Stimulated activated CD8-positive, alpha-beta memory T cell treated with anti-CD3 and anti-CD28 coated beads, Interleukin-12 subunit alpha, Interleukin-12 subunit beta, amount 100 ng/mL, for 4 hours (primary cell): ENCODE measurements around the gene SCIN.
"Not testable (repeated sequence)": the region's sequence is repeated elsewhere in the genome, so short reads cannot be mapped to it uniquely, and the experiment has no call there.

ENCODE experiments used
- DNase-seq: peaks from one replicate; pipeline ENCODE4 v3.0.0-alpha.2; 2020; ENCODE audit warnings: low read depth

Gene SCIN

DNA sequence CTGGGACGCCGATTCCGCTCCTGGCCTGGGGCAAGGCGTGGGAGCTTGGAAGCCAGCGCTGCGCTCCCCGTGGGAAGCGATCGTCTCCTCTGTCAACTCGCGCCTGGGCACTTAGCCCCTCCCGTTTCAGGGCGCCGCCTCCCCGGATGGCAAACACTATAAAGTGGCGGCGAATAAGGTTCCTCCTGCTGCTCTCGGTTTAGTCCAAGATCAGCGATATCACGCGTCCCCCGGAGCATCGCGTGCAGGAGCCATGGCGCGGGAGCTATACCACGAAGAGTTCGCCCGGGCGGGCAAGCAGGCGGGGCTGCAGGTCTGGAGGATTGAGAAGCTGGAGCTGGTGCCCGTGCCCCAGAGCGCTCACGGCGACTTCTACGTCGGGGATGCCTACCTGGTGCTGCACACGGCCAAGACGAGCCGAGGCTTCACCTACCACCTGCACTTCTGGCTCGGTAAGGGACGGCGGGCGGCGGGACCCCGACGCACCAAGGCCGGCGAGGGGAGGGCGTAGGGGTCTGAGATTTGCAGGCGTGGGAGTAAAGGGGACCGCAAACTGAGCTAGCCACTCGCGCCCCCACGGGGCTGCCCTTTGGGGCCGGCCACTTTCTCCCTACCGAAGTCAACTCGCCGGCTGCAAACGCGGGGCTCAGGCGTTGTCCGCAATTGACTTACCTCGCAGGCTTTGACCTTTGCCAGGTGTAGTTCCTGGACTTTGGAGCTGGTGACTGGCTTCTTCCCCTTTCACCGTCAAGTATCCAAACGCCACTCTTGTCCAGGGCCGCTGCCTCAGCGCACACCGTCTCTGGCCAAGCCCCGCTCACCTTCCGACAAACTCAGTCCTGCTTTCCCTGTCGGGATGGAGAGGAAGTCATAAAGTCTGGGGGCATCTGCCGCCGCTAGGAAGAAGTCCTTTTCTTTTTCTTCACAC is at the start of gene SCIN:
TSS of gene SCIN (plus strand) at position 187 of the 928 bp plus-strand sequence. CDS start at position 254, 67 bp downstream.
- no peak for DNase-seq

DNA sequence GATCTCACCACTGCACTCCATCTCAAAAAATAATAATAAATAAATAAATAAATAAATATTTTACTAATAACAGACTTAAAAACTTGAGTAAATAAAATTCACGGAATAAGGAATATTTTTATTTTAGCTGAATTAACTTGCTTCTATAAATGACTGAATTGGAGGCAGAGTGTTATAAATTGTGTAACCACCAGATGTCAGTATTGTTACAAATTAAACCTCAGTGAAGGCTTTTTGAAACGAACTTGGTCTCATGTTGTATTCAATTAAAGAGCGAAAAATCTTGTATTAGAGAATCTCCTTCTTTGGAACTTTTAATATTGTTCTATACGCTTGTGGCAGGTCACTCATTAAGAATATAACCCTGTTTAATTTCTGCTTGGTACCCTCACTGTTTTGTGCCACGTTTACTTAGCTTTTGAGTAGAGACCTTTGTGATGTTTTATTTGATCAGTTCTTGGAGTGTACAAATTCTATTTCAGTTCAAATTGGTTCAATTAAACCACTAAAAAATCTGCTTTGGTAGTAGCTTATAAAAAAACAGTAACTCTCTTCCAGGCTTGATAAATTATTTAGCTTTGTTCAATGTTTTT is 45.6 kb upstream of the SCIN start:
- no peak for DNase-seq

DNA sequence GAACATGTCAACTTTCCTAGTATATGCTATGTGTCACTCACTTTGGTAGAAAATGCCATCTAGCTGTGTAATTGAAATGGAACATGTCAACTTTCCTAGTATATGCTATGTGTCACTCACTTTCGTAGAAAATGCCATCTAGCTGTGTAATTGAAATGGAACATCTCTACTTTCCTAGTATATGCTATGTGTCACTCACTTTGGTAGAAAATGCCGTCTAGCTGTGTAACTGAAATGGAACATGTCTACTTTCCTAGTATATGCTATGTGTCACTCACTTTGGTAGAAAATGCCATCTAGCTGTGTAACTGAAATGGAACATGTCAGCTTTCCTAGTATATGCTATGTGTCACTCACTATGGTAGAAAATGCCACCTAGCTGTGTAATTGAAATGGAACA is 43.8 kb upstream of the SCIN start:
- not testable (repeated sequence) for DNase-seq

- DNase-seq, result not testable (repeated sequence)
Observed at GRCh38 chr7:12527670-12528069, 42.9 kb upstream of the SCIN start.

DNA sequence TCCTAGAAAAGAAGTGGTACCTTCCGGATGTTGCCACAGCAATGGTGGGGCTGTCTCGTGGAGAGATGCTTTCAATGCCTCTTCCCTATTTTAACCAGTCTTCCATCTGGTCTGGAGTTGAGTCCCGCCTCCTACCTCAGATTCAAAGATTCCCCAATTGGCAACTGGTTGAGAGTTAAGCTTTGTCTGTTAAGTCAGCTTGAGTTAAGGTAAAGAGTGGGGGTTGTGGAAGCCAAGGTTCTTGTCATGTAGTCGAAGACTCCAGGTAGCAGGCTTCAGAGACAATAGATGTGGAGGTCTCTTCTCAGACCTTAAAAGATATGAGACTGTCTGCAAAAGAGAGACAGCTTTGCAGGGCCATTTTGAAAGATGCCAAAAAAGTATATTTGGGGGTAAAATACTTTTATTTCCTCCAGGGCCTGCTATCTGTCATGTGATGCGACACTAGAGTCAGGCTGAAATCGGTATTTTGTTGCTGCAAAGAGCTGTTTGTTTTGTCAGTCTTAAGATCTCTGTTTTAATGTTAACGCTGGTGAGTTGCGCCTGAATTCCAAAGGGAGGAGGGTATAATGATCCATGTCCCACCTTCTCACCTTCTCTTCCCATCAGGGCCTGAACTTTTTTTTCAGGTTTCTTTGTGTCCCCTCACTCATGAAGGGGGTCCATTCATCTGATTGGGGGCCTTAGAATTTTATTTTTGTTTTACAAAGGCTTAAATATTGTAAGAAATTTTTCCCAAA is 40.4 kb upstream of the SCIN start:
- DNase-seq, result no peak

DNA sequence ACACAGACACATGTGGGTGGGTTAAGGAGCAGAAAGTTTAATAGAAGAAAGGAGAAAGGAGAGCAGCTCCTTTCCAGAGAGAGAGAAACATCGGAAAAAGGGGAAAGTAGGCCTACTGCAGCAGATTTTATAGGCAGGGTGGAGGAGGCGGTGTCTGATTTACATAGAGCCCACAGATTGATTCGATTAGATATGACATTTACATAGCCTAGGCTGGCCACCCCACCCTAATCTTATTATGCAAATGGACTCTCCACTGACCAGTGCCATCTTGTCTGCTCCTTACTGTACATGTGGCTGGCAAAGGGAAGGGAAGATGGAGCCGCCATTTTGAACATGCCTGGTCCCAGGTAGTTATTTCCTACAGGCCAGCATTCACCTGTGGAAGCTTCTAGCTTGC is 38.7 kb upstream of the SCIN start:
- no peak for DNase-seq

DNA sequence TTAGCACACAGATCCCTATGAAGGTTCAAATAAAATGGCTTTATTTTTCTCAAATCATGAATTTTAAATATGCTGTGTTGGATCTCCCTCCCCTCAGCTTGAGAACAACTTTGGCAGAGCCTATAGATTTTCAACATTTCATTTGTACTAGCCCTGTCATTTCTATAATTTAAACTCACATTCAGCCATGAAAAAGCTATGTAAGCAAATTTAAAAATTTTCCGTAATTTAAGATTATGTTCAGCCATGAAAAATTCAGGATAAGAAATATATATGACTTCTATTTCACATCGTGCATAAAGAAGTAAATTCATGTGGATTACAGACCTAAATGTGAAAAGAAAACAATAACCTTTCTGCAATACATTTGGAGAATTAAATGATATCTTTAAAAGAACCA is 36.5 kb upstream of the SCIN start:
- no peak for DNase-seq

DNA sequence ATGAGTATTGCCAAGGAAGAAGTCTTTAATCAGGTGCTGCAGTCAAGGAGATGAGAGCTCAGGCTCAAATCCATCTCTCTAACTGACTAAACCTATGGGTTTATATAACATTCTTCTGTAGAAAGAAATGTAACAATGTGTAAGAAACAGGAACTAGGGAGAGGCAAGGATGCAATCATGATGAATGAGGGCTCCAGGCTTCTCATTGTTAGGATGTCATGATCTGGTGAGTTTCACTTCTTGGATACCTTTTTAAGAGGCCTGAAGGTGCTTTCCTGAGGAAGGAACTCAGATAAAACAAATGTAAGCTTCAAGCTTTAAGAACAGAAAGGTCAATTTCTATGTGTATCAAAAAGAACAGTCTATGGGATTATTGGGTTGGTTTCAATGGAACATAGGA is 30.8 kb upstream of the SCIN start:
- DNase-seq, result no peak

DNA sequence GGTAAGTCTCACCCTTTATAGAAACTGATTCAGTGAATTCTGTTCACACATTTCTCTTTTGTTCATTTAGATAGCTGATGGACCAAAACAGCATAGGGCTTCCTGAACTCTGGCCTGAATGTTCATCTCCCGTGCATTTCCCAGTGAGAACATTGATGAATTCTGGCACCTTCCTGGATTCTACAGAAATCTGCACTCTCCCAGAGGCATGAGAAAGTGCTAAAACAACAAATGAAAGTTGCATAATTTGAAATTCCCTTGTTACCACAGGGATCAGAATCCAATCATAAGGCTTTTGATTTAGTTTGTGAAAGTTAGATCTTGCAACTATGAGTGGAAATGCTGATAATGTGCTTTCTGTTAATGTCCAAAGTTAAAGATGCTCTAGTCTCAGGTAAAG is 29.7 kb upstream of the SCIN start:
- no peak for DNase-seq

GRCh38 chr7:12543586-12543985 is 26.9 kb upstream of the SCIN start:
- no peak for DNase-seq

GRCh38 chr7:12549106-12549505 is 21.4 kb upstream of the SCIN start:
- DNase-seq, result no peak

DNA sequence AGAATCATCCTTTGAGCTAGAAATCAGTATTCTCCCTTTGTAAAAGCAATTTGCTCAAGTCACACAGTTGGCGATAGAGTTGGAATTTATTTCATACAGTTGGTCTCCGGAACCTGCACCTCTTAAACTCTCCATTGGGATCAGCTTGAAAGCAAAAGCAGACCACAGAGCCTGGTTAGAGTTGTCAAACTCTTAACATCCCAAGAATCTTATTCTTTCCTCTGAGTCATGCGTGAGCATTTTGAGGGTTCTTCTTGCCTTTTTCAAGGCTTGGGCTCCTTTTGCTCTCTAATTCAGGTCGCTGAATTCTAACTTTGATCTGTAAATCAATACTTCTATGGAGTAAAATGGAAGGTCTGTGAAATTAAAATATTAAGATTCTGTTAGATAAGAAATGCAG is 19.6 kb upstream of the SCIN start:
- no peak for DNase-seq

GRCh38 chr7:12552876-12553275 is 17.6 kb upstream of the SCIN start:
- DNase-seq, result no peak

- no peak for DNase-seq
Observed at GRCh38 chr7:12553416-12553815, 17.1 kb upstream of the SCIN start.

GRCh38 chr7:12554351-12554750 is 16.2 kb upstream of the SCIN start:
- DNase-seq, result no peak

GRCh38 chr7:12554872-12555271 is 15.6 kb upstream of the SCIN start:
- no peak for DNase-seq

DNA sequence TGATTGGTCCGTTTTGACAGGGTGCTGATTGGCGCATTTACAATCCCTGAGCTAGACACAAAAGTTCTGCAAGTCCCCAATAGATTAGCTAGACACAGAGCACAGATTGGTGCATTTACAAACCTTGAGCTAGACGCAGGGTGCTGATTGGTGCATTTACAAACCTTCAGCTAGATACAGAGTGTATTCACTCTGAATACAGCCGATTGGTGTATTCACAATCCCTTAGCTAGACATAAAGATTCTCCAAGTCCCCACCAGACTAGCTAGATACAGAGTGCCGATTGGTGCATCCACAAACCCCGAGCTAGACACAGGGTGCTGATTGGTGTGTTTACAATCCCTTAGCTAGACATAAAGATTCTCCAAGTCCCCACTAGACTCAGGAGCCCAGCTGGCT is 14.8 kb upstream of the SCIN start:
- not testable (repeated sequence) for DNase-seq

DNA sequence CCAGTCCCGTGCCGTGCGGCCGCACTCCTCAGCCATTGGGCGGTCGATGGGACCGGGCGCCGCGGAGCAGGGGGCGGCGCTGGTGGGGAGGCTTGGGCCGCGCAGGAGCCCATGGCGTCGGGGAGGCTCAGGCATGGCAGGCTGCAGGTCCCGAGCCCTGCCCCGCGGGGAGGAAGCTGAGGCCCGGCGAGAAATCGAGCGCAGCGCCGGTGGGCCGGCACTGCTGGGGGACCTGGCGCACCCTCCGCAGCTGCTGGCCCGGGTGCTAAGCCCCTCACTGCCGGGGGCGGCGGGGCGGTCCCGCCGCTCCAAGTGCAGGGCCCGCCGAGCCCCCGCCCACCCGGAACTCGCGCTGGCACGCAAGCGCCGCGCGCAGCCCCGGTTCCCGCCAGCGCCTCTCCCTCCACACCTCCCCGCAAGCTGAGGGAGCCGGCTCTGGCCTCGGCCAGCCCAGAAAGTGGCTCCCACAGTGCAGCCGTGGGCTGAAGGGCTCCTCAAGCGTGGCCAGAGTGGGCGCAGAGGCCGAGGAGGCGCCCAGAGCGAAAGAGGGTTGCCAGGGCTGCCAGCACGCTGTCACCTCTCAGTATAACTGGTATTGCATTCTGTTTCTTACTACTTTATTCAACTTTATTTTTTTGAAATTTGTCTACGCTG is 14.3 kb upstream of the SCIN start:
- DNase-seq, result not testable (repeated sequence)

GRCh38 chr7:12557282-12557681 is 13.2 kb upstream of the SCIN start:
- no peak for DNase-seq

- DNase-seq, result no peak
Observed at GRCh38 chr7:12564996-12565764, 5.3 kb upstream of the SCIN start.

- DNase-seq, result no peak
Observed at GRCh38 chr7:12565873-12566272, 4.6 kb upstream of the SCIN start.

DNA sequence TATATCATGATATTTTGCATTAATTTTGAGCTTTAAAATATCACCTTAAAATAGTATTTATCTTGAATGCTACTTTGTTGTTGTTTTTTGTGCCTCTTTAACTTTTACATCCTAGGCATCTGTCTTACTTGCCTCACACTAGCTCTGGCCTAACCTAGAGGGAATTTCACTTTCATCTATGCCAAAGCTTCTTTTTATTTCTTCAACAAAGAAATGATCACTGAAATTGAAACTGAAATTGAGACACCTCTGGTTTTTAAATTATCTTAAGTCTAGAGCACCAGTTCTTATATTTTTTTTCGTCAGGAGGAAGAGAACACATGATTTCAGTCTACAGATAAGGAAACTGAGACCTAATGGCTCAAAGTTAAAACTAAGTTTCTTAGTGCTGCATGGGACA is 3.5 kb upstream of the SCIN start:
- DNase-seq, result no peak
